ENCODE measurements around the gene FBXO17.

- TF ChIP-seq CTCF (IDR thresholded peaks at IDR 0.05; ENCODE audit: low read depth, low read length): no peak
- no peak for TF ChIP-seq MYC (IDR thresholded peaks at IDR 0.05; ENCODE audit: low read depth, low read length)
Measured at GRCh38 chr19:39001041-39001440, 25.5 kb upstream of the FBXO17 start.
